CD4-positive, alpha-beta T cell (primary cell): ENCODE measurements around the gene CYP27A1. TPM values are rescaled to one million over a fixed set of nuclear protein-coding genes. Genes with fewer than 3 reads are reported as not detected.

Experiments used
- ATAC-seq: fragments of 200-7000 bp; cut with Tn5 transposase; one replicate; pipeline ENCODE4 v1.10.0; 2022; ENCODE audit warnings: mild to moderate bottlenecking; ENCODE audit not compliant: poor library complexity
- CTCF ChIA-PET: fragments of 350-600 bp; sonication (Branson Sonifier 250); formaldehyde crosslinking; loops from one replicate; lab custom pipeline; 2021; ENCODE audit warnings: antibody characterized with exemption, inconsistent platforms; lab: Charles Lee
- POLR2A ChIA-PET: fragments of 350-600 bp; sonication (Branson Sonifier 250); formaldehyde crosslinking; loops from one replicate; lab custom pipeline; 2021; ENCODE audit warnings: antibody characterized with exemption, inconsistent platforms; lab: Charles Lee
- DNase-seq, 14 experiments: peaks; one replicate each; pipeline ENCODE4 v3.0.0-alpha.2; 2013 to 2020; ENCODE audit warnings: mixed read lengths in 2 of 14
- H3K27ac ChIP-seq, 2 donors: one replicate each; pipeline versions ENCODE4 v1.5.1 to v1.7.0; 2013; ENCODE audit warnings: low read length in 2 of 2, low read depth in 1 of 2, mild to moderate bottlenecking in 1 of 2
- H3K27me3 ChIP-seq, 2 experiments: 1 replicate in 1 of 2; 2 replicates in 1 of 2; pipeline versions ENCODE4 v1.6.1 to v1.7.0; 2013; ENCODE audit warnings: low read length in 2 of 2, control low read depth in 1 of 2, mild to moderate bottlenecking in 1 of 2, moderate library complexity in 1 of 2; ENCODE audit not compliant: insufficient read depth in 2 of 2, control insufficient read depth in 1 of 2
- H3K36me3 ChIP-seq: one replicate; pipeline ENCODE4 v1.6.1; 2013; ENCODE audit warnings: low read length, control low read depth; ENCODE audit not compliant: insufficient read depth
- H3K4me1 ChIP-seq: one replicate; pipeline ENCODE4 v1.6.1; 2013; ENCODE audit warnings: low read length, control low read depth; ENCODE audit not compliant: insufficient read depth
- H3K4me3 ChIP-seq: one replicate; pipeline ENCODE4 v1.5.1; 2013; ENCODE audit warnings: mild to moderate bottlenecking, low read length, moderate library complexity
- H3K9me3 ChIP-seq, 2 experiments: 1 replicate in 1 of 2; 2 replicates in 1 of 2; pipeline versions ENCODE4 v1.6.1 to v1.7.0; 2013; ENCODE audit warnings: low read length in 2 of 2, mild to moderate bottlenecking in 2 of 2, control low read depth in 1 of 2, moderate library complexity in 1 of 2; ENCODE audit not compliant: control insufficient read depth in 1 of 2, insufficient read depth in 1 of 2
- H3K27ac Mint-ChIP-seq: one replicate; pipeline ENCODE4 v1.8.0; 2020; ENCODE audit warnings: mixed read lengths
- H3K27me3 Mint-ChIP-seq: one replicate; pipeline ENCODE4 v1.8.0; 2021; ENCODE audit warnings: mixed read lengths
- H3K36me3 Mint-ChIP-seq: one replicate; pipeline ENCODE4 v1.8.0; 2021; ENCODE audit warnings: low read depth, mixed read lengths
- H3K4me1 Mint-ChIP-seq: one replicate; pipeline ENCODE4 v1.8.0; 2021; ENCODE audit warnings: low read depth, mixed read lengths
- H3K4me3 Mint-ChIP-seq: one replicate; pipeline ENCODE4 v1.8.0; 2020; ENCODE audit warnings: mild to moderate bottlenecking, mixed read lengths
- H3K9me3 Mint-ChIP-seq: one replicate; pipeline ENCODE4 v1.8.0; 2020; ENCODE audit warnings: mixed read lengths
- intact Hi-C, 2 experiments: fragments of 100-400 bp; cut with DNase I in 1 of 2; cut with micrococcal nuclease in 1 of 2; formaldehyde crosslinking; loops; one replicate each; pipeline versions ENCODE4 v1.15.1 to v1.9.0; 2023 to 2025; cut with DNase I, micrococcal nuclease
- total RNA-seq, 174 experiments: library from RNA in 2 of 174; stranded (reverse) in 2 of 174; gene quantifications; one replicate each; pipeline ENCODE4 v1.2.3 and lab custom pipeline; 2021 to 2026
- TF ChIP-seq, protein P1 (sequence below): fragments of 200-600 bp; IDR thresholded peaks from one replicate; pipeline ENCODE4 v1.8.0; 2022; ENCODE audit warnings: antibody characterized with exemption, mild to moderate bottlenecking

CYP27A1 gene
- total RNA-seq, 2 experiments from 2014 or later: 0.28 TPM; not detected in 1

DNA sequence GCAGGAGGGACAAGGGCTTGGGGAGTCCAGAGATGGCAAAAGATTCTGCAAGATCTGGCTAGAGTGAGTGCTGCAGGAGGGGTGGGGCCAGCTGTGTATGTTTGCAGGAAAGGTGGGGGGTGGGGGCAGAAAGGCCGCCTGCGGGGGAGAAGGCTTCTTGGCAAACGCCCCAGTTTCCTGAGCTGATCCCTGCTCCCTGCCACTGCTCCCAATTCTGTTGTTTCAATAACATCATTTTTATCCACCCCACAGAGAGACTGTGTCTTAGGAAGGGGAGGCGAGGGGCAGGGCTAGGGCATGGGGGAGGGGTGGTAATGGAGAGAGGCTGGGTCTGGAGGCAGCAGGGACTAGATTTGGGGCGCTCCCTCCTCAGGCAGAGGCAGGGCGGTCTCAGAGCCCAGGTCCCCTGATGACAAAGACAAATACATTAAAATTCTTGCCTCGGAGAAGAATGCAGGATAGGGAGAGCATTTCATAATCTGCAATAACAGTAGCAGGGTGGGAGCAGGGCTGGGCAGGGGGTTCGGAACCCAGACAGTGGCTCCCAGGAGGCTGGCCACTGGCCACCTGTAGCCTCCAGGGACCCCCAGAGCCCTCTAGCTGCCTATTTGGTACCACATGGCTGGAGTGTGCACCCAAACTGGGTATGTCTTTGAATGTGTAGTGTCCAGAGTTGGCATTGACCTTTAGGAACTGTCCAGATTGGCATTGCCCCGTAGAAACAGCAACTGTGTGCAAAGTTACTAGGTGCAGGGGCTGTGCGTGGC, 75.6 kb downstream of the CYP27A1 start:
- Mint-ChIP-seq H3K27ac (no peak overlapping the region), H3K4me3 (no peak overlapping the region), H3K9me3 (no peaks in the 10 kb centered on the region), H3K4me1 (peaks cover 29% of the 10 kb centered on the region), H3K36me3 (no peaks in the 10 kb centered on the region), H3K27me3 (peaks cover 94% of the 10 kb centered on the region)
- intact Hi-C loops: loop anchor here in 1 of 2 experiments (5.0 kb wide), 1 partner anchor 120 kb away; no protein-coding TSS in a partner anchor
- ATAC-seq (no peak), DNase-seq (peak in 1 of 14 experiments; percentile 26)
- Histone ChIP-seq H3K27ac (no peak overlapping the region), H3K27me3 (peaks cover 63 to 82% of the 10 kb centered on the region in 2 experiments), H3K4me1 (peaks cover 32% of the 10 kb centered on the region), H3K9me3 (peaks cover 0 to 20% of the 10 kb centered on the region in 2 experiments), H3K4me3 (no peak overlapping the region), H3K36me3 (no peaks in the 10 kb centered on the region)
- ChIA-PET CTCF (interaction anchor here (1.2 to 1.9 kb wide), 2 partner anchors 19 to 40 kb away, joined by 4 to 5 read pairs; no protein-coding TSS in a partner anchor), POLR2A (no interaction called here)
- TF ChIP-seq, protein P1, sequence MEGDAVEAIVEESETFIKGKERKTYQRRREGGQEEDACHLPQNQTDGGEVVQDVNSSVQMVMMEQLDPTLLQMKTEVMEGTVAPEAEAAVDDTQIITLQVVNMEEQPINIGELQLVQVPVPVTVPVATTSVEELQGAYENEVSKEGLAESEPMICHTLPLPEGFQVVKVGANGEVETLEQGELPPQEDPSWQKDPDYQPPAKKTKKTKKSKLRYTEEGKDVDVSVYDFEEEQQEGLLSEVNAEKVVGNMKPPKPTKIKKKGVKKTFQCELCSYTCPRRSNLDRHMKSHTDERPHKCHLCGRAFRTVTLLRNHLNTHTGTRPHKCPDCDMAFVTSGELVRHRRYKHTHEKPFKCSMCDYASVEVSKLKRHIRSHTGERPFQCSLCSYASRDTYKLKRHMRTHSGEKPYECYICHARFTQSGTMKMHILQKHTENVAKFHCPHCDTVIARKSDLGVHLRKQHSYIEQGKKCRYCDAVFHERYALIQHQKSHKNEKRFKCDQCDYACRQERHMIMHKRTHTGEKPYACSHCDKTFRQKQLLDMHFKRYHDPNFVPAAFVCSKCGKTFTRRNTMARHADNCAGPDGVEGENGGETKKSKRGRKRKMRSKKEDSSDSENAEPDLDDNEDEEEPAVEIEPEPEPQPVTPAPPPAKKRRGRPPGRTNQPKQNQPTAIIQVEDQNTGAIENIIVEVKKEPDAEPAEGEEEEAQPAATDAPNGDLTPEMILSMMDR: no peak

DNA sequence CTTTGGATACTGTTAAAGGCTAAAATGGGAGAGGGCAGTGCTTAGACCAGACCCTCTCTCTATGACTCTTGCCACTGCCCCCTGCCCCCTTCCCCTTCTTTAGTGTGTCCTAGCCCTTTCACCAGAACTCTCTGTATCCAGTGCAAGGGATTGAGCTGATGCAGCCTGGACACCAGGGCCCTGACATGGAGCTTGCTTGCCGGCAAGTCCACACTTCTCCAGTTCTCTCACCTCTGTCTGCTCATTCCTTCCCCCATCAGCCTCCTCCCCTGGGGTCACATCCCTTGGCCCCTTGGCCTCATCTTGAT, 76.1 kb downstream of the CYP27A1 start:
- peaks cover 60 to 85% of the 10 kb centered on the region in 2 experiments for H3K27me3 ChIP-seq
- H3K27me3 Mint-ChIP-seq: peaks cover 93% of the 10 kb centered on the region
- H3K9me3 ChIP-seq: peaks cover 0 to 20% of the 10 kb centered on the region in 2 experiments
- ChIA-PET POLR2A (no interaction called here), CTCF (interaction anchor here (1.2 to 1.9 kb wide), 2 partner anchors 18 to 40 kb away, joined by 4 to 5 read pairs; no protein-coding TSS in a partner anchor)
- no peak overlapping the region for H3K4me3 ChIP-seq
- peaks cover 29% of the 10 kb centered on the region for H3K4me1 Mint-ChIP-seq
- intact Hi-C loops: loop anchor here in 1 of 2 experiments (5.0 kb wide), 1 partner anchor 119 kb away; no protein-coding TSS in a partner anchor
- H3K36me3 ChIP-seq: no peaks in the 10 kb centered on the region
- peaks cover 27% of the 10 kb centered on the region for H3K4me1 ChIP-seq
- peak overlapping the region; percentile 32 for H3K4me3 Mint-ChIP-seq
- H3K27ac Mint-ChIP-seq: no peak overlapping the region
- H3K9me3 Mint-ChIP-seq: no peaks in the 10 kb centered on the region
- H3K27ac ChIP-seq: no peak overlapping the region
- DNase-seq: no peak
- TF ChIP-seq, protein P1: no peak
- ATAC-seq: no peak
- H3K36me3 Mint-ChIP-seq: no peaks in the 10 kb centered on the region

DNA sequence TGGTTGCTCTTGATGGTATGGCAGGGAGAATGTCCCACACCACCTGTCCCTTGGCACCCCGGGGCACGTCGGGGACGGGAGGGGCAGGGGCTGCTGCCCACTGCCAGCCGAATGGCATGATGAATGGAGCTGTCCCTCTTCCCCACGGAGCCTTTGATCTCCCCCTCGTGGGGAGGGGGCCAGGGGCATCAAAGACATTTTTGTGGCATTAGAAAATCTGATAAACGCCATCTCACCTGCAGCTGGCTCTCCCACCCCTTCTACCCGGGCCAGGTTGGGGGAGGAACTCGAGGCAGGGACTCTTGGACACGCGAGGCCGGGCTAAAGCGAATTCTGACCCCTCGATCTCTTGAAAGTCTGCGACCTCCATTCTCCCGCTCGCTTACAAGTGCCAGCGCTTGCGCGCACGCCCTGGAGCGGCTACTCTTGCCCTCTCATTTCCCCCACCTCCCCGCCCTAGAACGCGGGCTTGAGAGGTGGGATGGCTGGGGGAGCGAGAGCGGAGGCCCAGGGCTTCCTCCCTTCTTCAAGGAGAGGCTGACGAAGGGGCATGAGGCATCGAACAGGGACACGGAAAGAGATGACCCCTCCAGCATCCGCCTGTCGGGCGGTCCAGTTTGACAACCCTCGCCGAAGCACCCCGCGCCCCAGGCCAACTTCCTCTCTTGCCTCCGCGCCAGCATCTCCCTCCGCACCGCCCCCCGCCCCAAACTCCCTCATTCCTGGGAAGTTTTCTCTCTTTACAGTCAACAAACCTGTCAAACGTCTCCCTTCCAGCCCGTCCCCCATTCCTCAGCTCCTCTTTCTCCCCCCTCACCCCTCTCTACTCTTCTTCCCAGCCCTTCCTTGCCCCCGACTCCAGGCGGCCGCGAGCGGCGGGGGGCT, 77.0 kb downstream of the CYP27A1 start:
- H3K27me3 ChIP-seq: peaks cover 58 to 81% of the 10 kb centered on the region in 2 experiments
- no peak overlapping the region for H3K27ac ChIP-seq
- DNase-seq: peak in 1 of 14 experiments; percentile 32
- peaks cover 93% of the 10 kb centered on the region for H3K27me3 Mint-ChIP-seq
- ATAC-seq: no peak
- H3K9me3 ChIP-seq: peaks cover 0 to 20% of the 10 kb centered on the region in 2 experiments
- H3K36me3 ChIP-seq: no peaks in the 10 kb centered on the region
- intact Hi-C loops: loop anchor here in 1 of 2 experiments (5.0 kb wide), 1 partner anchor 118 kb away; no protein-coding TSS in a partner anchor
- H3K4me1 Mint-ChIP-seq: peaks cover 29% of the 10 kb centered on the region
- peaks cover 25% of the 10 kb centered on the region for H3K4me1 ChIP-seq
- H3K4me3 ChIP-seq: no peak overlapping the region
- peak overlapping the region; percentile 75 for H3K4me3 Mint-ChIP-seq
- TF ChIP-seq, protein P1: no peak
- H3K27ac Mint-ChIP-seq: no peak overlapping the region
- ChIA-PET CTCF (interaction anchor here (1.2 to 1.9 kb wide), 2 partner anchors 18 to 39 kb away, joined by 4 to 5 read pairs; no protein-coding TSS in a partner anchor), POLR2A (interaction anchor here (1.2 kb wide), 1 partner anchor 39 kb away, joined by 3 read pairs; no protein-coding TSS in a partner anchor)
- H3K9me3 Mint-ChIP-seq: no peaks in the 10 kb centered on the region
- H3K36me3 Mint-ChIP-seq: no peaks in the 10 kb centered on the region
